Nephron (organoid): ENCODE results near the gene ARHGAP12.
A peak's percentile ranks its signal among the peaks of the same experiment; 100 is the strongest.
"Not testable (repeated sequence)": the region's sequence is repeated elsewhere in the genome, so short reads cannot be mapped to it uniquely, and the experiment has no call there.

Experiments
- H3K27ac Mint-ChIP-seq, 3 experiments: 2 replicates each; pipeline ENCODE4 v1.8.0; 2020; ENCODE audit warnings: mixed read lengths in 3 of 3, mild to moderate bottlenecking in 2 of 3, moderate library complexity in 1 of 3
- H3K27me3 Mint-ChIP-seq: 2 replicates; pipeline ENCODE4 v1.8.0; 2021; ENCODE audit warnings: low read depth, mild to moderate bottlenecking, moderate library complexity, mixed read lengths
- H3K36me3 Mint-ChIP-seq: 2 replicates; pipeline ENCODE4 v1.8.0; 2020; ENCODE audit warnings: low read depth, mixed read lengths
- H3K4me1 Mint-ChIP-seq: 2 replicates; pipeline ENCODE4 v1.8.0; 2020; ENCODE audit warnings: mixed read lengths
- H3K4me3 Mint-ChIP-seq, 3 experiments: 2 replicates each; pipeline ENCODE4 v1.8.0; 2020; ENCODE audit warnings: mild to moderate bottlenecking in 3 of 3, mixed read lengths in 3 of 3, moderate library complexity in 2 of 3
- H3K9me3 Mint-ChIP-seq: 2 replicates; pipeline ENCODE4 v1.8.0; 2020; ENCODE audit warnings: mixed read lengths
- CTCF ChIP-seq, 3 experiments: fragments of 200-600 bp; sonication (generic); IDR thresholded peaks; one replicate each; pipeline ENCODE4 v1.5.0; 2021; ENCODE audit warnings: antibody characterized with exemption in 3 of 3; ENCODE audit not compliant: unreplicated experiment in 3 of 3

ARHGAP12 gene

GRCh38 chr10:31773749-31774298 lies 154.8 kb downstream of the ARHGAP12 start:
- no peak overlapping the region for H3K4me3 Mint-ChIP-seq
- H3K27ac Mint-ChIP-seq, result peak overlapping the region; percentile 95 to 99 (median 96)
- peaks cover 32% of the 10 kb centered on the region for H3K4me1 Mint-ChIP-seq
- H3K9me3 Mint-ChIP-seq, result peaks cover 6% of the 10 kb centered on the region
- peaks cover 3% of the 10 kb centered on the region for H3K27me3 Mint-ChIP-seq
- TF ChIP-seq CTCF (IDR thresholded peaks at IDR 0.05; ENCODE audit: unreplicated experiment in 3 of 3), result no peak
- no peaks in the 10 kb centered on the region for H3K36me3 Mint-ChIP-seq

GRCh38 chr10:31771331-31771831 lies 157.2 kb downstream of the ARHGAP12 start:
- H3K27ac Mint-ChIP-seq, result peak overlapping the region; percentile 20 to 79 (median 72)
- H3K4me3 Mint-ChIP-seq, result no peak overlapping the region
- peaks cover 6% of the 10 kb centered on the region for H3K9me3 Mint-ChIP-seq
- TF ChIP-seq CTCF (IDR thresholded peaks at IDR 0.05; ENCODE audit: unreplicated experiment in 3 of 3), result no peak
- H3K36me3 Mint-ChIP-seq, result no peaks in the 10 kb centered on the region
- peaks cover 3% of the 10 kb centered on the region for H3K27me3 Mint-ChIP-seq
- H3K4me1 Mint-ChIP-seq, result peaks cover 32% of the 10 kb centered on the region

GRCh38 chr10:31770307-31770902 lies 158.2 kb downstream of the ARHGAP12 start:
- TF ChIP-seq CTCF (IDR thresholded peaks at IDR 0.05; ENCODE audit: unreplicated experiment in 3 of 3), result peak; percentile 67 to 77 (median 67)

GRCh38 chr10:31769564-31769963 lies 159.1 kb downstream of the ARHGAP12 start:
- TF ChIP-seq CTCF (IDR thresholded peaks at IDR 0.05; ENCODE audit: unreplicated experiment in 3 of 3), result no peak
- Mint-ChIP-seq H3K27ac (no peak overlapping the region), H3K36me3 (no peaks in the 10 kb centered on the region), H3K4me3 (no peak overlapping the region), H3K4me1 (peaks cover 24% of the 10 kb centered on the region), H3K9me3 (peaks cover 4% of the 10 kb centered on the region), H3K27me3 (peaks cover 3% of the 10 kb centered on the region)

More at GRCh38 chr10:31770307-31770902, 158.2 kb downstream of the ARHGAP12 start:
- Mint-ChIP-seq H3K27ac (peak overlapping the region in 2 of 3 experiments; percentile 13 to 72), H3K4me1 (peaks cover 32% of the 10 kb centered on the region), H3K4me3 (no peak overlapping the region), H3K9me3 (peaks cover 6% of the 10 kb centered on the region), H3K27me3 (peaks cover 3% of the 10 kb centered on the region), H3K36me3 (no peaks in the 10 kb centered on the region)

- peaks cover 18% of the 10 kb centered on the region for H3K4me1 Mint-ChIP-seq
- not testable (repeated sequence) for H3K27me3 Mint-ChIP-seq, H3K4me3 Mint-ChIP-seq, H3K27ac Mint-ChIP-seq, H3K9me3 Mint-ChIP-seq, H3K36me3 Mint-ChIP-seq
Observed at GRCh38 chr10:31768935-31769334, 159.7 kb downstream of the ARHGAP12 start.

- peaks cover 3% of the 10 kb centered on the region for H3K27me3 Mint-ChIP-seq
- no peak for TF ChIP-seq CTCF (IDR thresholded peaks at IDR 0.05; ENCODE audit: unreplicated experiment in 3 of 3)
- no peaks in the 10 kb centered on the region for H3K36me3 Mint-ChIP-seq
- no peaks in the 10 kb centered on the region for H3K9me3 Mint-ChIP-seq
- H3K4me3 Mint-ChIP-seq, result no peak overlapping the region
- peak overlapping the region in 1 of 3 experiments; percentile 33 for H3K27ac Mint-ChIP-seq
- H3K4me1 Mint-ChIP-seq, result peaks cover 13% of the 10 kb centered on the region
Observed at GRCh38 chr10:31768467-31768866, 160.2 kb downstream of the ARHGAP12 start.
